Astrocyte of the spinal cord (primary cell): ENCODE results near the gene PLCXD3.

Experiments used
- DNase-seq: peaks from one replicate; pipeline ENCODE4 v3.0.0; 2011; ENCODE audit warnings: low read depth, low spot score
- H3K4me3 ChIP-seq: 2 replicates; pipeline ENCODE4 v1.5.1; 2011; ENCODE audit warnings: low read depth, mild to moderate bottlenecking, low read length, moderate library complexity
- CTCF ChIP-seq: IDR thresholded peaks from 2 replicates; pipeline ENCODE4 v1.5.1; 2012; ENCODE audit warnings: low read depth, mild to moderate bottlenecking, low read length, inconsistent platforms
- in situ Hi-C: cut with HindIII; loops from 2 replicates; pipeline ENCODE4 v1.10.0; 2017; ENCODE audit warnings: low sequenced_read_pairs

Gene PLCXD3

GRCh38 chr5:41517909-41518308, 7.5 kb upstream of the PLCXD3 start:
- DNase-seq, result peak; percentile 30
- TF ChIP-seq CTCF, result no peak
- H3K4me3 ChIP-seq, result no peak overlapping the region
- in situ Hi-C loops, result no loop called here

- DNase-seq, result no peak
- no peak overlapping the region for H3K4me3 ChIP-seq
- TF ChIP-seq CTCF, result no peak
- in situ Hi-C loops, result no loop called here
These were observed 840 bp upstream of the PLCXD3 start for GRCh38 chr5:41511241-41511640.

- peak overlapping the region; percentile 46 for H3K4me3 ChIP-seq
- no peak for DNase-seq
- in situ Hi-C loops, result no loop called here
- TF ChIP-seq CTCF, result no peak
These were observed 814 bp downstream of the PLCXD3 start for GRCh38 chr5:41509399-41510175.

GRCh38 chr5:41508696-41509398, 1.6 kb downstream of the PLCXD3 start:
- in situ Hi-C loops, result no loop called here
- no peak for DNase-seq
- peak overlapping the region; percentile 46 for H3K4me3 ChIP-seq
- TF ChIP-seq CTCF, result no peak

- DNase-seq, result no peak
- in situ Hi-C loops, result no loop called here
- no peak for TF ChIP-seq CTCF
- no peak overlapping the region for H3K4me3 ChIP-seq
These were observed 2.2 kb downstream of the PLCXD3 start for GRCh38 chr5:41508186-41508585.

- no peak for TF ChIP-seq CTCF
- no peak overlapping the region for H3K4me3 ChIP-seq
- no peak for DNase-seq
- in situ Hi-C loops, result no loop called here
These were observed 2.9 kb downstream of the PLCXD3 start for GRCh38 chr5:41507501-41507900.
